HL-60 (cell line): ENCODE measurements around the gene CASP8.

Experiments
- CTCF ChIP-seq: IDR thresholded peaks from one replicate; pipeline ENCODE4 v1.5.1; 2011; ENCODE audit warnings: low read length, control low read depth, inconsistent platforms; ENCODE audit not compliant: insufficient read depth
- GABPA ChIP-seq: IDR thresholded peaks from 2 replicates; pipeline ENCODE4 v1.6.1; 2012; ENCODE audit warnings: low read depth
- POLR2AphosphoS5 ChIP-seq: IDR thresholded peaks from 2 replicates; pipeline ENCODE4 v1.6.1; 2012; ENCODE audit warnings: low read depth
- REST ChIP-seq: IDR thresholded peaks from 2 replicates; pipeline ENCODE4 v1.6.1; 2012; ENCODE audit warnings: low read depth; ENCODE audit not compliant: insufficient replicate concordance

DNA sequence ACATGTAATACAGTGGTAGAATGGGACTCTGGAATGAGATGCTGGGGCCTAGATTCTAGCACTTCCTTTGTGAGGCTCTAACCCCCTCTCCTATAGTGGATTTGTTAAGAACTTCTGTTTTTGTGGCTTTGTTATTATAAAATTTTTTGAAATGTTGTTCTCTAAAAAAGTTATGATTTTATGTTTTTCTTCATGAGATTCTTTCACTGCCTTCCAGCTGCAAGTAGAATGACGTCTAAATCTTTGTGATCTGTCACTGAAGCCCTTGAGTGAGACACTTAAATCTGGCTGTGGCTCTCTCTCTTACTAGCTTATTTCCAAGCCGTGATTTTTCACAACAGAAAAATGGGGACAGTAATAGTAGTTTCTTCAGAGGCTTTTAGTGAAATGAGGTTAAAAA lies 1.6 kb downstream of the CASP8 start:
- no peak for TF ChIP-seq CTCF
- TF ChIP-seq POLR2AphosphoS5 = no peak
- no peak for TF ChIP-seq REST
- no peak for TF ChIP-seq GABPA
